PC-3 (cell line): Measurements from ENCODE around the gene SLC25A34.

Source experiments
- EZH2 ChIP-seq: fragments of 300-600 bp; sonication (generic); IDR thresholded peaks from one replicate; pipeline ENCODE4 v1.6.1; 2017; ENCODE audit warnings: antibody characterized with exemption, mild to moderate bottlenecking, low read length; ENCODE audit not compliant: unreplicated experiment
- EZH2phosphoT487 ChIP-seq: fragments of 300-600 bp; sonication (generic); IDR thresholded peaks from 2 replicates; pipeline ENCODE4 v1.6.1; 2018; ENCODE audit warnings: mild to moderate bottlenecking, antibody characterized with exemption, low read length, borderline replicate concordance
- TF ChIP-seq, protein P1 (sequence below): fragments of 300-600 bp; sonication (generic); conservative IDR thresholded peaks from 2 replicates; pipeline ENCODE4 v1.5.1; 2017; ENCODE audit warnings: antibody characterized with exemption, low read depth, mild to moderate bottlenecking, low read length

DNA sequence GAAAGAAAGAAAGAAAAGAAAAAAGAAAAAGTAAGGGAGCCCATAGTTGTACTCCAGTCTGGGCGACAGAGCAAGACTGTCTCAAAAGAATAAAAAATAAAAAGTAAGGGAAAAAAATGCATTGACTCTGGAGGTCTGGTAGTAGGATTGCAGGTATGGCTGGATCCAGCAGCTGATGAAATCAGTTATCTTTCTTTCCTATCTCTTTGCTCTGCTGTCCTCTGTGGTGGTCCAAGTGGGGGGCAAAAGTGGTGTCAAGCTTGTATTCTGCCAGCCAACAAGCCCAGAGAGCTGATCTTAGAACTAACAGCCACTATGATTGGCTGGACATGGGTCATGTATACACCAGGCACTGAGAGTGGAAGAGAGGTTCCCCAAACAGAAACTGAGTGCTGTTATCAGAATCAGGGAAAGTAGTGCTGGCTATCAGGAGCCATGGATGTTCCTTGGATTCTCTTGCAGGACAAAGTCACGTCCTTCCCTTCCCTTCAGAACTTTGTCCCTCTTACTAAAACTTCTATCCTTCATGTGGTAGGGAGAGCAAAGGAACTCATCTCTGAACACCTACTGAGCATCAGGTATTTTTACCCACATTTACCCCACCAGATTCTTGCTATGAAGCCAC, 19.1 kb downstream of the SLC25A34 start:
- TF ChIP-seq, protein P1, sequence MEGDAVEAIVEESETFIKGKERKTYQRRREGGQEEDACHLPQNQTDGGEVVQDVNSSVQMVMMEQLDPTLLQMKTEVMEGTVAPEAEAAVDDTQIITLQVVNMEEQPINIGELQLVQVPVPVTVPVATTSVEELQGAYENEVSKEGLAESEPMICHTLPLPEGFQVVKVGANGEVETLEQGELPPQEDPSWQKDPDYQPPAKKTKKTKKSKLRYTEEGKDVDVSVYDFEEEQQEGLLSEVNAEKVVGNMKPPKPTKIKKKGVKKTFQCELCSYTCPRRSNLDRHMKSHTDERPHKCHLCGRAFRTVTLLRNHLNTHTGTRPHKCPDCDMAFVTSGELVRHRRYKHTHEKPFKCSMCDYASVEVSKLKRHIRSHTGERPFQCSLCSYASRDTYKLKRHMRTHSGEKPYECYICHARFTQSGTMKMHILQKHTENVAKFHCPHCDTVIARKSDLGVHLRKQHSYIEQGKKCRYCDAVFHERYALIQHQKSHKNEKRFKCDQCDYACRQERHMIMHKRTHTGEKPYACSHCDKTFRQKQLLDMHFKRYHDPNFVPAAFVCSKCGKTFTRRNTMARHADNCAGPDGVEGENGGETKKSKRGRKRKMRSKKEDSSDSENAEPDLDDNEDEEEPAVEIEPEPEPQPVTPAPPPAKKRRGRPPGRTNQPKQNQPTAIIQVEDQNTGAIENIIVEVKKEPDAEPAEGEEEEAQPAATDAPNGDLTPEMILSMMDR: no peak
- TF ChIP-seq EZH2phosphoT487 (no peak), EZH2 (no peak)
